Measurements from ENCODE around the gene TMBIM4. TPM values are rescaled to one million over a fixed set of nuclear protein-coding genes. Genes with fewer than 3 reads are reported as not detected.

TMBIM4 gene
- total and polyA plus RNA-seq, 2 experiments from 2014 or later, result 59.6 to 63.6 TPM

DNA sequence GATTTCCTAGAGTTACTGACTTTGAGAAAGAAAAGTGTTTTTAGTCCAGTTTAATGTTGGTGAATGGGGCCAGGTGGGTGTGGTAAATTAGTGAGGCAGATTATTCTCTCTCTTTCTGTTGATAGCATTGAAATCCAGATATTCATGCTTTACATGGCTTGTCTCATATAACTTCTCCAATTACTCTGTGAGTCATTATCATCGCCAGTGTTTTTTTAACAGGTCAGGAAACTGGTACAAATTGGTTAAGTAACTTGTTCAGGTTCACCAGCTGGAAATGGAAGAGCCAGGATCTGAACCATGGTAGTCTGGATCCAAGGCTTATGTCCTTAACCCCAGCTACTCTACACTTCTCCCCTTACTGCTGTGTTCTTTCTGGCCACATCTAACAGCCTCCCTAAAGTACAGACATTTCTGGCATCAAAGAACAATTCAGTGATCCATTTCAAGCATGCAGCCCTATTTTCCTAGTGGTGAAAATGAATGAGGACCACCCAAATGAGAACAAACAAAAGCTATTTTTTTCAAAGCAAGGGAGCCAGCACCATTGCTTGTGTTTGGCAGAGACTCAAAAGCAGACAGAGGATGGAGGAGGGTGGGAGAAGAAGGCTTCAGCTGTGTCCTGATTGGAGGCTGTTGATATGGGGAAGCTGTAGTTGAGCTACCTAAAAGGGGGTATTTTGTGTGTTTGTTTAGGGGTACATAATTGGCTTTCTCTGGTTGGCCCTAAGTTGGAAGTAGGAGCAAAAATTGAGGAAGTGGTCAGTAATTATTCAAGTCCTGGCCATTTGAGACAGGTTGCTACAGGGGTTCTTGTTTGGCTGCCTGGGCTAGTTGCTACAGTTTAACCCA lies 20.9 kb upstream of the TMBIM4 start:
- no peaks in the 10 kb centered on the region for H3K79me2 ChIP-seq (replicated peaks; ENCODE audit: insufficient read depth)
- H4K20me1 ChIP-seq (replicated peaks; ENCODE audit: insufficient read depth), result no peaks in the 10 kb centered on the region
- Mint-ChIP-seq H3K4me1 (no peaks in the 10 kb centered on the region), H3K27me3 (ENCODE audit: insufficient read depth, low read depth, poor library complexity) (peaks cover 46% of the 10 kb centered on the region), H3K4me3 (no peak overlapping the region), H3K27ac (no peak overlapping the region), H3K36me3 (ENCODE audit: low read depth) (no peaks in the 10 kb centered on the region; the same call in 2 of the 3 replicates), H3K9me3 (peaks cover 3% of the 10 kb centered on the region; the same call in 1 of the 3 replicates)
- H3K27me3 ChIP-seq (ENCODE audit: insufficient read depth), result peaks cover 47% of the 10 kb centered on the region
- H2AFZ ChIP-seq, result no peak overlapping the region
- ATAC-seq (no peak), DNase-seq (ENCODE audit: low spot score) (no peak)
- TF ChIP-seq, protein P1, sequence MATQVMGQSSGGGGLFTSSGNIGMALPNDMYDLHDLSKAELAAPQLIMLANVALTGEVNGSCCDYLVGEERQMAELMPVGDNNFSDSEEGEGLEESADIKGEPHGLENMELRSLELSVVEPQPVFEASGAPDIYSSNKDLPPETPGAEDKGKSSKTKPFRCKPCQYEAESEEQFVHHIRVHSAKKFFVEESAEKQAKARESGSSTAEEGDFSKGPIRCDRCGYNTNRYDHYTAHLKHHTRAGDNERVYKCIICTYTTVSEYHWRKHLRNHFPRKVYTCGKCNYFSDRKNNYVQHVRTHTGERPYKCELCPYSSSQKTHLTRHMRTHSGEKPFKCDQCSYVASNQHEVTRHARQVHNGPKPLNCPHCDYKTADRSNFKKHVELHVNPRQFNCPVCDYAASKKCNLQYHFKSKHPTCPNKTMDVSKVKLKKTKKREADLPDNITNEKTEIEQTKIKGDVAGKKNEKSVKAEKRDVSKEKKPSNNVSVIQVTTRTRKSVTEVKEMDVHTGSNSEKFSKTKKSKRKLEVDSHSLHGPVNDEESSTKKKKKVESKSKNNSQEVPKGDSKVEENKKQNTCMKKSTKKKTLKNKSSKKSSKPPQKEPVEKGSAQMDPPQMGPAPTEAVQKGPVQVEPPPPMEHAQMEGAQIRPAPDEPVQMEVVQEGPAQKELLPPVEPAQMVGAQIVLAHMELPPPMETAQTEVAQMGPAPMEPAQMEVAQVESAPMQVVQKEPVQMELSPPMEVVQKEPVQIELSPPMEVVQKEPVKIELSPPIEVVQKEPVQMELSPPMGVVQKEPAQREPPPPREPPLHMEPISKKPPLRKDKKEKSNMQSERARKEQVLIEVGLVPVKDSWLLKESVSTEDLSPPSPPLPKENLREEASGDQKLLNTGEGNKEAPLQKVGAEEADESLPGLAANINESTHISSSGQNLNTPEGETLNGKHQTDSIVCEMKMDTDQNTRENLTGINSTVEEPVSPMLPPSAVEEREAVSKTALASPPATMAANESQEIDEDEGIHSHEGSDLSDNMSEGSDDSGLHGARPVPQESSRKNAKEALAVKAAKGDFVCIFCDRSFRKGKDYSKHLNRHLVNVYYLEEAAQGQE (IDR thresholded peaks at IDR 0.05; ENCODE audit: unreplicated experiment), result no peak
- TF ChIP-seq ZNF114 (CRISPR knock-in tag; IDR thresholded peaks at IDR 0.05) (no peak), JUNB (IDR thresholded peaks at IDR 0.05; ENCODE audit: unreplicated experiment) (no peak), POLR2AphosphoS5 (IDR thresholded peaks at IDR 0.05; ENCODE audit: low read depth) (no peak), CREB1 (CRISPR knock-in tag; IDR thresholded peaks at IDR 0.05; ENCODE audit: low read depth) (no peak), NANOG (IDR thresholded peaks at IDR 0.05; ENCODE audit: borderline replicate concordance) (no peak), STAT1 (IDR thresholded peaks at IDR 0.05; ENCODE audit: unreplicated experiment) (no peak), EZH2 (IDR thresholded peaks at IDR 0.05; ENCODE audit: low read depth, unreplicated experiment) (no peak)
- TF ChIP-seq, protein P2, sequence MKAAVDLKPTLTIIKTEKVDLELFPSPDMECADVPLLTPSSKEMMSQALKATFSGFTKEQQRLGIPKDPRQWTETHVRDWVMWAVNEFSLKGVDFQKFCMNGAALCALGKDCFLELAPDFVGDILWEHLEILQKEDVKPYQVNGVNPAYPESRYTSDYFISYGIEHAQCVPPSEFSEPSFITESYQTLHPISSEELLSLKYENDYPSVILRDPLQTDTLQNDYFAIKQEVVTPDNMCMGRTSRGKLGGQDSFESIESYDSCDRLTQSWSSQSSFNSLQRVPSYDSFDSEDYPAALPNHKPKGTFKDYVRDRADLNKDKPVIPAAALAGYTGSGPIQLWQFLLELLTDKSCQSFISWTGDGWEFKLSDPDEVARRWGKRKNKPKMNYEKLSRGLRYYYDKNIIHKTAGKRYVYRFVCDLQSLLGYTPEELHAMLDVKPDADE (IDR thresholded peaks at IDR 0.05), result no peak
- TF ChIP-seq, protein P3, sequence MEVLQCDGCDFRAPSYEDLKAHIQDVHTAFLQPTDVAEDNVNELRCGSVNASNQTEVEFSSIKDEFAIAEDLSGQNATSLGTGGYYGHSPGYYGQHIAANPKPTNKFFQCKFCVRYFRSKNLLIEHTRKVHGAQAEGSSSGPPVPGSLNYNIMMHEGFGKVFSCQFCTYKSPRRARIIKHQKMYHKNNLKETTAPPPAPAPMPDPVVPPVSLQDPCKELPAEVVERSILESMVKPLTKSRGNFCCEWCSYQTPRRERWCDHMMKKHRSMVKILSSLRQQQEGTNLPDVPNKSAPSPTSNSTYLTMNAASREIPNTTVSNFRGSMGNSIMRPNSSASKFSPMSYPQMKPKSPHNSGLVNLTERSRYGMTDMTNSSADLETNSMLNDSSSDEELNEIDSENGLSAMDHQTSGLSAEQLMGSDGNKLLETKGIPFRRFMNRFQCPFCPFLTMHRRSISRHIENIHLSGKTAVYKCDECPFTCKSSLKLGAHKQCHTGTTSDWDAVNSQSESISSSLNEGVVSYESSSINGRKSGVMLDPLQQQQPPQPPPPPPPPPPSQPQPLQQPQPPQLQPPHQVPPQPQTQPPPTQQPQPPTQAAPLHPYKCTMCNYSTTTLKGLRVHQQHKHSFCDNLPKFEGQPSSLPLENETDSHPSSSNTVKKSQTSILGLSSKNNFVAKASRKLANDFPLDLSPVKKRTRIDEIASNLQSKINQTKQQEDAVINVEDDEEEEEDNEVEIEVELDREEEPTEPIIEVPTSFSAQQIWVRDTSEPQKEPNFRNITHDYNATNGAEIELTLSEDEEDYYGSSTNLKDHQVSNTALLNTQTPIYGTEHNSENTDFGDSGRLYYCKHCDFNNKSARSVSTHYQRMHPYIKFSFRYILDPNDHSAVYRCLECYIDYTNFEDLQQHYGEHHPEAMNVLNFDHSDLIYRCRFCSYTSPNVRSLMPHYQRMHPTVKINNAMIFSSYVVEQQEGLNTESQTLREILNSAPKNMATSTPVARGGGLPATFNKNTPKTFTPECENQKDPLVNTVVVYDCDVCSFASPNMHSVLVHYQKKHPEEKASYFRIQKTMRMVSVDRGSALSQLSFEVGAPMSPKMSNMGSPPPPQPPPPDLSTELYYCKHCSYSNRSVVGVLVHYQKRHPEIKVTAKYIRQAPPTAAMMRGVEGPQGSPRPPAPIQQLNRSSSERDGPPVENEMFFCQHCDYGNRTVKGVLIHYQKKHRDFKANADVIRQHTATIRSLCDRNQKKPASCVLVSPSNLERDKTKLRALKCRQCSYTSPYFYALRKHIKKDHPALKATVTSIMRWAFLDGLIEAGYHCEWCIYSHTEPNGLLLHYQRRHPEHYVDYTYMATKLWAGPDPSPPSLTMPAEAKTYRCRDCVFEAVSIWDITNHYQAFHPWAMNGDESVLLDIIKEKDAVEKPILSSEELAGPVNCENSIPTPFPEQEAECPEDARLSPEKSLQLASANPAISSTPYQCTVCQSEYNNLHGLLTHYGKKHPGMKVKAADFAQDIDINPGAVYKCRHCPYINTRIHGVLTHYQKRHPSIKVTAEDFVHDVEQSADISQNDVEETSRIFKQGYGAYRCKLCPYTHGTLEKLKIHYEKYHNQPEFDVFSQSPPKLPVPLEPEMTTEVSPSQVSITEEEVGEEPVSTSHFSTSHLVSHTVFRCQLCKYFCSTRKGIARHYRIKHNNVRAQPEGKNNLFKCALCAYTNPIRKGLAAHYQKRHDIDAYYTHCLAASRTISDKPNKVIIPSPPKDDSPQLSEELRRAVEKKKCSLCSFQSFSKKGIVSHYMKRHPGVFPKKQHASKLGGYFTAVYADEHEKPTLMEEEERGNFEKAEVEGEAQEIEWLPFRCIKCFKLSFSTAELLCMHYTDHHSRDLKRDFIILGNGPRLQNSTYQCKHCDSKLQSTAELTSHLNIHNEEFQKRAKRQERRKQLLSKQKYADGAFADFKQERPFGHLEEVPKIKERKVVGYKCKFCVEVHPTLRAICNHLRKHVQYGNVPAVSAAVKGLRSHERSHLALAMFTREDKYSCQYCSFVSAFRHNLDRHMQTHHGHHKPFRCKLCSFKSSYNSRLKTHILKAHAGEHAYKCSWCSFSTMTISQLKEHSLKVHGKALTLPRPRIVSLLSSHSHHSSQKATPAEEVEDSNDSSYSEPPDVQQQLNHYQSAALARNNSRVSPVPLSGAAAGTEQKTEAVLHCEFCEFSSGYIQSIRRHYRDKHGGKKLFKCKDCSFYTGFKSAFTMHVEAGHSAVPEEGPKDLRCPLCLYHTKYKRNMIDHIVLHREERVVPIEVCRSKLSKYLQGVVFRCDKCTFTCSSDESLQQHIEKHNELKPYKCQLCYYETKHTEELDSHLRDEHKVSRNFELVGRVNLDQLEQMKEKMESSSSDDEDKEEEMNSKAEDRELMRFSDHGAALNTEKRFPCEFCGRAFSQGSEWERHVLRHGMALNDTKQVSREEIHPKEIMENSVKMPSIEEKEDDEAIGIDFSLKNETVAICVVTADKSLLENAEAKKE (CRISPR knock-in tag; IDR thresholded peaks at IDR 0.05), result no peak
- no peaks in the 10 kb centered on the region for H3F3A ChIP-seq (replicated peaks; ENCODE audit: low read depth)
- H3K27ac ChIP-seq (ENCODE audit: low read depth), result no peak overlapping the region
- no peak overlapping the region for H3K4me3 ChIP-seq
- H3K36me3 ChIP-seq (ENCODE audit: insufficient read depth), result no peaks in the 10 kb centered on the region
- H3K4me2 ChIP-seq, result no peak overlapping the region
- 0 out of 2 replicates have a peak, but pooled peaks cover 7% of the 10 kb centered on the region for H3K4me1 ChIP-seq (ENCODE audit: insufficient read depth)
- H3K9me2 ChIP-seq (ENCODE audit: insufficient read depth), result 0 out of 2 replicates have a peak, but pooled peaks cover 3% of the 10 kb centered on the region
